Lower leg skin (tissue), 4 donors: Measurements from ENCODE around the gene WDPCP. TPM values are rescaled to one million over a fixed set of nuclear protein-coding genes. Genes with fewer than 3 reads are reported as not detected.

Experiments
- DNase-seq, 2 donors: peaks; one replicate each; pipeline ENCODE4 v3.0.0-alpha.2; 2019; ENCODE audit warnings: low spot score in 2 of 2
- H3K4me3 ChIP-seq: fragments of 200-600 bp; sonication (generic); 2 replicates; pipeline ENCODE4 v1.5.1; 2017; ENCODE audit warnings: mild to moderate bottlenecking, low read depth; ENCODE audit not compliant: poor library complexity, severe bottlenecking
- CTCF ChIP-seq, 3 donors: fragments of 450-650 bp; IDR thresholded peaks; one replicate each; pipeline ENCODE4 v1.5.1; 2016; ENCODE audit warnings: antibody characterized with exemption in 3 of 3, mild to moderate bottlenecking in 3 of 3, moderate library complexity in 2 of 3
- POLR2A ChIP-seq, 2 donors: fragments of 450-650 bp; IDR thresholded peaks; one replicate each; pipeline ENCODE4 v1.6.1; 2016 to 2017; ENCODE audit warnings: antibody characterized with exemption in 2 of 2, mild to moderate bottlenecking in 1 of 2, moderate library complexity in 1 of 2
- WGBS, 2 donors: methylation state at CpG; one replicate each; pipeline ENCODE4 v1.1.5; 2018; 5-methylcytosine and 5-hydroxymethylcytosine counted together
- intact Hi-C: fragments of 100-400 bp; cut with DNase I; formaldehyde crosslinking; loops from one replicate; pipeline ENCODE4 v1.15.0; 2023; ENCODE audit warnings: low total_unique reads
- total RNA-seq, 4 donors: library from RNA; depleted of rRNA; stranded (reverse); fragments of >200 nt; gene quantifications; one replicate each; pipeline ENCODE4 v1.1.0, GENCODE V29; 2016

WDPCP gene
- total RNA-seq, 4 donors from 2014 or later = 4.5 to 10.2 (median 5.5) TPM

GRCh38 chr2:63073994-63074393, 514.3 kb downstream of the WDPCP start:
- no peak for TF ChIP-seq CTCF (IDR thresholded peaks at IDR 0.05)
- TF ChIP-seq POLR2A (IDR thresholded peaks at IDR 0.05) = no peak
- intact Hi-C loops = no loop called here
- H3K4me3 ChIP-seq = no peak overlapping the region
- no peak for DNase-seq
- WGBS, 2 donors = 82 to 89% methylated on average over 3 of the region's 3 CpGs

GRCh38 chr2:63071664-63072063, 516.6 kb downstream of the WDPCP start:
- no peak overlapping the region for H3K4me3 ChIP-seq
- DNase-seq = no peak
- no peak for TF ChIP-seq CTCF (IDR thresholded peaks at IDR 0.05)
- TF ChIP-seq POLR2A (IDR thresholded peaks at IDR 0.05) = no peak
- intact Hi-C loops = no loop called here
- 77 to 89% methylated on average over 2 of the region's 2 CpGs for WGBS, 2 donors

Other genes with a start within 250 kb of the WDPCP start
- 100 to 1,000 TPM in 3 of 4 donors, 10 to 100 TPM in 1; 80.9 to 150 (median 115) TPM for gene MDH1, start 486 bp upstream of the WDPCP start, total RNA-seq